ENCODE results near the gene VWCE. TPM values are rescaled to one million over a fixed set of nuclear protein-coding genes. Genes with fewer than 3 reads are reported as not detected.

VWCE gene
- total RNA-seq, result 10 to 100 TPM; 10.2 to 21.0 (median 15.5) TPM

GRCh38 chr11:61294717-61295595, at the start of gene VWCE:
Gene VWCE, minus strand, starts transcription at chr11:61295316. Its CDS starts 279 bp downstream, at chr11:61295037.
- peaks cover 18% of the 10 kb centered on the region for H3K27me3 Mint-ChIP-seq (ENCODE audit: low read depth)
- peak within 1 kb of the TSS; percentile 84 for H3K4me3 Mint-ChIP-seq
- DNase-seq (peak; percentile 60), ATAC-seq (peak; percentile 87 to 91)
- no peaks in the 10 kb centered on the region for H3K9me3 Mint-ChIP-seq
- peaks cover 22% of the 10 kb centered on the region for H3K36me3 Mint-ChIP-seq (ENCODE audit: insufficient read depth)
- peaks cover 31% of the 10 kb centered on the region for H3K4me1 Mint-ChIP-seq (ENCODE audit: low read depth)

GRCh38 chr11:61343792-61344745, 49.0 kb upstream of the VWCE start:
- no peak overlapping the region for H3K4me3 Mint-ChIP-seq
- peaks cover 10% of the 10 kb centered on the region for H3K36me3 Mint-ChIP-seq (ENCODE audit: insufficient read depth)
- no peaks in the 10 kb centered on the region for H3K9me3 Mint-ChIP-seq
- H3K27me3 Mint-ChIP-seq (ENCODE audit: low read depth), result no peaks in the 10 kb centered on the region
- no peaks in the 10 kb centered on the region for H3K4me1 Mint-ChIP-seq (ENCODE audit: low read depth)
- ATAC-seq, result no peak
- DNase-seq, result no peak

GRCh38 chr11:61342207-61342803, 47.2 kb upstream of the VWCE start:
- no peak for ATAC-seq
- no peaks in the 10 kb centered on the region for H3K9me3 Mint-ChIP-seq

GRCh38 chr11:61341706-61342105, 46.6 kb upstream of the VWCE start:
- Mint-ChIP-seq H3K9me3 (no peaks in the 10 kb centered on the region), H3K4me1 (ENCODE audit: low read depth) (peaks cover 3% of the 10 kb centered on the region), H3K36me3 (ENCODE audit: insufficient read depth) (peaks cover 8% of the 10 kb centered on the region), H3K4me3 (no peak overlapping the region), H3K27me3 (ENCODE audit: low read depth) (no peaks in the 10 kb centered on the region)
- DNase-seq, result no peak
- no peak for ATAC-seq

More at GRCh38 chr11:61342207-61342803, 47.2 kb upstream of the VWCE start:
- H3K36me3 Mint-ChIP-seq (ENCODE audit: insufficient read depth), result peaks cover 8% of the 10 kb centered on the region
- no peaks in the 10 kb centered on the region for H3K4me1 Mint-ChIP-seq (ENCODE audit: low read depth)
- no peak for DNase-seq
- H3K27me3 Mint-ChIP-seq (ENCODE audit: low read depth), result no peaks in the 10 kb centered on the region
- no peak overlapping the region for H3K4me3 Mint-ChIP-seq

- ATAC-seq, result no peak
- Mint-ChIP-seq H3K27me3 (ENCODE audit: low read depth) (no peaks in the 10 kb centered on the region), H3K9me3 (no peaks in the 10 kb centered on the region), H3K36me3 (ENCODE audit: insufficient read depth) (peaks cover 8% of the 10 kb centered on the region), H3K4me3 (no peak overlapping the region), H3K4me1 (ENCODE audit: low read depth) (peaks cover 8% of the 10 kb centered on the region)
- DNase-seq, result no peak
These were observed 45.9 kb upstream of the VWCE start for GRCh38 chr11:61340979-61341378.

GRCh38 chr11:61339490-61339878, 44.4 kb upstream of the VWCE start:
- no peaks in the 10 kb centered on the region for H3K27me3 Mint-ChIP-seq (ENCODE audit: low read depth)
- ATAC-seq, result no peak
- no peak for DNase-seq
- peaks cover 10% of the 10 kb centered on the region for H3K4me1 Mint-ChIP-seq (ENCODE audit: low read depth)
- H3K36me3 Mint-ChIP-seq (ENCODE audit: insufficient read depth), result peaks cover 8% of the 10 kb centered on the region
- no peak overlapping the region for H3K4me3 Mint-ChIP-seq
- no peaks in the 10 kb centered on the region for H3K9me3 Mint-ChIP-seq

- no peaks in the 10 kb centered on the region for H3K9me3 Mint-ChIP-seq
- DNase-seq, result no peak
- H3K4me3 Mint-ChIP-seq, result no peak overlapping the region
- ATAC-seq, result no peak
- peaks cover 14% of the 10 kb centered on the region for H3K4me1 Mint-ChIP-seq (ENCODE audit: low read depth)
- no peaks in the 10 kb centered on the region for H3K27me3 Mint-ChIP-seq (ENCODE audit: low read depth)
- H3K36me3 Mint-ChIP-seq (ENCODE audit: insufficient read depth), result peaks cover 8% of the 10 kb centered on the region
These were observed 43.8 kb upstream of the VWCE start for GRCh38 chr11:61338783-61339489.

- DNase-seq (no peak), ATAC-seq (no peak)
- peaks cover 19% of the 10 kb centered on the region for H3K4me1 Mint-ChIP-seq (ENCODE audit: low read depth)
- H3K27me3 Mint-ChIP-seq (ENCODE audit: low read depth), result no peaks in the 10 kb centered on the region
- no peaks in the 10 kb centered on the region for H3K9me3 Mint-ChIP-seq
- H3K36me3 Mint-ChIP-seq (ENCODE audit: insufficient read depth), result peaks cover 8% of the 10 kb centered on the region
- no peak overlapping the region for H3K4me3 Mint-ChIP-seq
These were observed 42.8 kb upstream of the VWCE start for GRCh38 chr11:61337706-61338470.

GRCh38 chr11:61336171-61336935, 41.2 kb upstream of the VWCE start:
- ATAC-seq, result peak; percentile 49 to 54
- no peak overlapping the region for H3K4me3 Mint-ChIP-seq
- DNase-seq, result peak; percentile 75

GRCh38 chr11:61335355-61335710, 40.2 kb upstream of the VWCE start:
- peaks cover 42% of the 10 kb centered on the region for H3K4me1 Mint-ChIP-seq (ENCODE audit: low read depth)
- no peak overlapping the region for H3K4me3 Mint-ChIP-seq
- no peak for ATAC-seq
- no peaks in the 10 kb centered on the region for H3K27me3 Mint-ChIP-seq (ENCODE audit: low read depth)
- peaks cover 5% of the 10 kb centered on the region for H3K36me3 Mint-ChIP-seq (ENCODE audit: insufficient read depth)
- H3K9me3 Mint-ChIP-seq, result no peaks in the 10 kb centered on the region
- no peak for DNase-seq

More at GRCh38 chr11:61336171-61336935, 41.2 kb upstream of the VWCE start:
- peaks cover 4% of the 10 kb centered on the region for H3K36me3 Mint-ChIP-seq (ENCODE audit: insufficient read depth)
- H3K4me1 Mint-ChIP-seq (ENCODE audit: low read depth), result peaks cover 33% of the 10 kb centered on the region
- no peaks in the 10 kb centered on the region for H3K9me3 Mint-ChIP-seq
- no peaks in the 10 kb centered on the region for H3K27me3 Mint-ChIP-seq (ENCODE audit: low read depth)

- Mint-ChIP-seq H3K9me3 (no peaks in the 10 kb centered on the region), H3K4me1 (ENCODE audit: low read depth) (peaks cover 48% of the 10 kb centered on the region), H3K36me3 (ENCODE audit: insufficient read depth) (peaks cover 10% of the 10 kb centered on the region), H3K4me3 (peak overlapping the region; percentile 92), H3K27me3 (ENCODE audit: low read depth) (no peaks in the 10 kb centered on the region)
- ATAC-seq, result no peak
- no peak for DNase-seq
These were observed 39.6 kb upstream of the VWCE start for GRCh38 chr11:61334434-61335354.

All from activated T-cell treated with anti-CD3 and anti-CD28 coated beads, Interleukin-2, amount 50 U/mL, for 4 hours (primary cell).